ENCODE results near the gene BIN1. TPM values are rescaled to one million over a fixed set of nuclear protein-coding genes. Genes with fewer than 3 reads are reported as not detected.

The BIN1 gene
- total RNA-seq, 2 donors from 2014 or later: 24.4 to 43.5 TPM

DNA sequence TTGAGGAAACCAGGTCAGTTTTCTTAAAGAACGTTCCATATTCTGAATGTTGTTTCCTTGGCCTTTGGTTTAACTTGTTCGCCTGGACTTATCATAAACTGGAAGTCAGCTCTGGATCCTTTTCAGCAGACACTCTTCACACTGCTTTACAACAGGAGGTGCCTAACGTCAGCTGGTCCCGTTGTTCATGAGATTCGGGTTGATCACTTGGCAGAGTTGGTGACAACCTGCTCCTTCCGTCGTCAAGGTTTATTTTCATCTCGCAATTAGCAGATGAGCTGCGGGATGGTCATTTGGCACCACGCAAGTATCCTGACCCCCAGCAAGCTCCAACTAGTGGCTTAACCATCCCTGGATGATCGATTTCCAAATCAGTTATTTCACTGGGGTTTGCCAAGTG lies 23.0 kb upstream of the BIN1 start:
- H3K4me3 ChIP-seq: no peak overlapping the region
- intact Hi-C loops (cut with DNase I): no loop called here
- no peaks in the 10 kb centered on the region for H3K27me3 ChIP-seq
- TF ChIP-seq, protein P1, sequence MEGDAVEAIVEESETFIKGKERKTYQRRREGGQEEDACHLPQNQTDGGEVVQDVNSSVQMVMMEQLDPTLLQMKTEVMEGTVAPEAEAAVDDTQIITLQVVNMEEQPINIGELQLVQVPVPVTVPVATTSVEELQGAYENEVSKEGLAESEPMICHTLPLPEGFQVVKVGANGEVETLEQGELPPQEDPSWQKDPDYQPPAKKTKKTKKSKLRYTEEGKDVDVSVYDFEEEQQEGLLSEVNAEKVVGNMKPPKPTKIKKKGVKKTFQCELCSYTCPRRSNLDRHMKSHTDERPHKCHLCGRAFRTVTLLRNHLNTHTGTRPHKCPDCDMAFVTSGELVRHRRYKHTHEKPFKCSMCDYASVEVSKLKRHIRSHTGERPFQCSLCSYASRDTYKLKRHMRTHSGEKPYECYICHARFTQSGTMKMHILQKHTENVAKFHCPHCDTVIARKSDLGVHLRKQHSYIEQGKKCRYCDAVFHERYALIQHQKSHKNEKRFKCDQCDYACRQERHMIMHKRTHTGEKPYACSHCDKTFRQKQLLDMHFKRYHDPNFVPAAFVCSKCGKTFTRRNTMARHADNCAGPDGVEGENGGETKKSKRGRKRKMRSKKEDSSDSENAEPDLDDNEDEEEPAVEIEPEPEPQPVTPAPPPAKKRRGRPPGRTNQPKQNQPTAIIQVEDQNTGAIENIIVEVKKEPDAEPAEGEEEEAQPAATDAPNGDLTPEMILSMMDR (IDR thresholded peaks at IDR 0.05): no peak
- TF ChIP-seq POLR2A (IDR thresholded peaks at IDR 0.05): no peak
- no peak overlapping the region for H3K27ac ChIP-seq
- ATAC-seq: no peak
- no peaks in the 10 kb centered on the region for H3K36me3 ChIP-seq (replicated peaks in 1 of 2; ENCODE audit: insufficient read depth in 1 of 2, low read depth in 2 of 2)
- H3K9me3 ChIP-seq: no peaks in the 10 kb centered on the region
- no peak for DNase-seq
- H3K4me1 ChIP-seq: no peaks in the 10 kb centered on the region
- WGBS, 2 donors: 79 to 83% methylated on average over 11 of the region's 11 CpGs

DNA sequence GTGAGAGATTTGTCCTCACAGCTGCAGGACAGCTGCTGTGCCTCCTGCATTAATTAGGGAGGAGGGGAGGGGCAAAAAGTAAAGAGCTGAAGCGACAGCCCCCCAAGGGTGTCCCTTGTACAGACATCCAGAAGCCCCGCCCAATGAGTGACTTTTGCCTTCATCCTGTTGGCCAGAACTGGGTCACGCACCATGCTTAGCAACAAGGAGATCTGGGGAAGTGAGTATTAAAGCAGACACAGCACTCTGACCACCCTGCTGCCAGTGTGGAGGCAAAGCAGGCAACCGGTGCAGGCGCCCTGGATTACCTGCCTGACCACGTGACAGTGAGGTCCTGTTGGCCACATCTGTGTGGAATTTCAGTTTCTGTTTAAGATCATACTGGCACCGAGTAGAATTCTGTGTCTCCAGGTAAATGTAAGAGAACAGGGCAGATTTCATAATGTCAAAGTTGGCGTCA lies 21.5 kb upstream of the BIN1 start:
- Histone ChIP-seq H3K36me3 (replicated peaks in 1 of 2; ENCODE audit: insufficient read depth in 1 of 2, low read depth in 2 of 2) (no peaks in the 10 kb centered on the region), H3K9me3 (no peaks in the 10 kb centered on the region), H3K4me1 (no peaks in the 10 kb centered on the region), H3K27ac (peak overlapping the region in 3 of 4 donors; percentile 26 to 73 (median 57)), H3K27me3 (no peaks in the 10 kb centered on the region), H3K4me3 (no peak overlapping the region)
- peak in 2 of 3 donors; percentile 31 to 34 for TF ChIP-seq POLR2A (IDR thresholded peaks at IDR 0.05)
- TF ChIP-seq, protein P1 (IDR thresholded peaks at IDR 0.05): peak in 3 of 7 experiments; percentile 3 to 32 (median 24)
- 2 to 11% methylated on average over 8 of the region's 8 CpGs for WGBS, 2 donors
- ATAC-seq (peak; percentile 98), DNase-seq (peak; percentile 74 to 88 (median 80))
- intact Hi-C loops (cut with DNase I): no loop called here

DNA sequence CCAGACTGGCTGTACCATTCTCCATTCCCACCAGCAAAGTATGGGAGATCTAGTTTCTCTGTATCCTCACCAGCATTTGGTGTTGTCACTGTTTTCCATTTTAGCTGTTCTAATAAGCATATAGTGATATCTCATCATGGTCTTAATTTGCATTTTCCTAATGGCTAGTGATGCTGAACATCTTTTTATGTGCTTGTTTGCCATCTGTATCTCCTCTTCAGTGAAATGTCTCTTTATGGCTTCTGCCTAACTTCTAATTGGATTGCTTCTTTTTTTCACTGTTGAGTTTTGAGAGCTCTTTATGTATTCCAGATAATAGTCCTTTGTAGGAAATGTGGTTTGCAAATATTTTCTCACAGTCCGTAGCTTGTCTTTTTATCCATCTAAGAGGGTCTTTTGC lies 18.9 kb upstream of the BIN1 start:
- no peak overlapping the region for H3K4me3 ChIP-seq
- no peaks in the 10 kb centered on the region for H3K36me3 ChIP-seq (replicated peaks in 1 of 2; ENCODE audit: insufficient read depth in 1 of 2, low read depth in 2 of 2)
- DNase-seq (no peak), ATAC-seq (no peak)
- no peaks in the 10 kb centered on the region for H3K9me3 ChIP-seq
- 79 to 86% methylated on average over 1 of the region's 1 CpG for WGBS, 2 donors
- no peak overlapping the region for H3K27ac ChIP-seq
- intact Hi-C loops (cut with DNase I): no loop called here
- no peaks in the 10 kb centered on the region for H3K27me3 ChIP-seq
- TF ChIP-seq, protein P1 (IDR thresholded peaks at IDR 0.05): no peak
- TF ChIP-seq POLR2A (IDR thresholded peaks at IDR 0.05): no peak
- H3K4me1 ChIP-seq: no peaks in the 10 kb centered on the region

DNA sequence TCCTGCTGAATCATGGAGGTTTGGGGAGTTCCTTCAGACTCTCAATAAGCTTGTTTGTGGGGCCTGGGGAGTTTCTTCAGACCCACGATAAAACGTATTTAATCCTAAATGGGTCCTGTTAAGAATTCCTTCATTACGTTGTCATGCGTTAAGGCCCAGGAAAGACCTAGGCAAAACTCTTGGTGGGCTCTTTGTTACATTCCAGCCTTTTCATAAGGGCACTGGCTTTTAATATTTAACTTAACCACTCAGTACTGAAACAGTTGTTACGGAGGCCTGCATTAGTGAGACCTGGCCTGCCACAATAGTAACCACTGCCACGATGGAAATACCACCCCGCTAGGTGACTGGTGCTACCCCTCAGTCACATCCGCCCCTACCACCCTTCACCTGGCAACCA lies 17.5 kb upstream of the BIN1 start:
- H3K27me3 ChIP-seq: no peaks in the 10 kb centered on the region
- H3K9me3 ChIP-seq: no peaks in the 10 kb centered on the region
- no peak overlapping the region for H3K4me3 ChIP-seq
- 92% methylated on average over 8 of the region's 8 CpGs for WGBS, 2 donors
- intact Hi-C loops (cut with DNase I): no loop called here
- H3K27ac ChIP-seq: no peak overlapping the region
- TF ChIP-seq POLR2A (IDR thresholded peaks at IDR 0.05): no peak
- TF ChIP-seq, protein P1 (IDR thresholded peaks at IDR 0.05): no peak
- no peaks in the 10 kb centered on the region for H3K4me1 ChIP-seq
- DNase-seq (no peak), ATAC-seq (no peak)
- no peaks in the 10 kb centered on the region for H3K36me3 ChIP-seq (replicated peaks in 1 of 2; ENCODE audit: insufficient read depth in 1 of 2, low read depth in 2 of 2)

DNA sequence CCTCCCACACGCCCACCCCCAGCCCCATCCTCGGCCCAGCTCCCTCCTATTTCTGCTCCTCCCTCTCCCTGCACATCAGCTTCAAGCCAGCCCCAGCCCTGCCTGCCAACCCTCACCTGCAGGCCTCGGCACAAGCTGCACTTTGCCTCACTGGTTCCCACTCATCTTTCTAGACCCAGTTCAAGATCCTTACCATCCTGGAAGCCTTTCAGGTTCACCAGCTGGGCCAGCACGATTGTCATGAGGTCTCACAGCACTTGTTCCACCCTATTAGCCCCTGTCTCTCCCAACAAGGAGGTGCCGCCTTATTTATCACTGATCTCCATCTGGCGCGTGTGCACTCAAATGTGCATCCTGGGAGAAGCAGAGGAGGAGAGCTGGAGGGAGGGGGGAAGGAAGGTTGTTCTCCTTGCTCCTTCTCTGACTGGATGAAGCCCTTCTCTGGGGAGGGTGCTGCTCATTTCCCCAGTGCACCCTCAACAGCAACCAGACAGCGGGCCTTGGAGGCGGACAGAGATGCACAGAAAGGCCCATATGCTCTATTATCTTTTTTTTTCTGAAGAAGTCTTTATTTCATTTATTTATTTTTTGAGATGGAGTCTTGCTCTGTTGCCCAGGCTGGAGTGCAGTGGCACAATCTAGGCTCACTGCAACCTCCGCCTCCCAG lies 15.5 kb upstream of the BIN1 start:
- no peak overlapping the region for H3K27ac ChIP-seq
- H3K4me3 ChIP-seq: no peak overlapping the region
- no peaks in the 10 kb centered on the region for H3K4me1 ChIP-seq
- no peaks in the 10 kb centered on the region for H3K27me3 ChIP-seq
- WGBS, 2 donors: 77 to 80% methylated on average over 10 of the region's 10 CpGs
- intact Hi-C loops (cut with DNase I): no loop called here
- DNase-seq (no peak), ATAC-seq (no peak)
- no peaks in the 10 kb centered on the region for H3K9me3 ChIP-seq
- no peaks in the 10 kb centered on the region for H3K36me3 ChIP-seq (replicated peaks in 1 of 2; ENCODE audit: insufficient read depth in 1 of 2, low read depth in 2 of 2)
- no peak for TF ChIP-seq POLR2A (IDR thresholded peaks at IDR 0.05)
- TF ChIP-seq, protein P1 (IDR thresholded peaks at IDR 0.05): no peak
